Raji (cell line): ENCODE measurements around the gene PTPN4.

Experiments
- POLR2A ChIP-seq: IDR thresholded peaks from 2 replicates; pipeline ENCODE4 v1.6.1; 2011; ENCODE audit warnings: low read depth, low read length, control low read depth; ENCODE audit not compliant: insufficient read depth

Gene PTPN4

DNA sequence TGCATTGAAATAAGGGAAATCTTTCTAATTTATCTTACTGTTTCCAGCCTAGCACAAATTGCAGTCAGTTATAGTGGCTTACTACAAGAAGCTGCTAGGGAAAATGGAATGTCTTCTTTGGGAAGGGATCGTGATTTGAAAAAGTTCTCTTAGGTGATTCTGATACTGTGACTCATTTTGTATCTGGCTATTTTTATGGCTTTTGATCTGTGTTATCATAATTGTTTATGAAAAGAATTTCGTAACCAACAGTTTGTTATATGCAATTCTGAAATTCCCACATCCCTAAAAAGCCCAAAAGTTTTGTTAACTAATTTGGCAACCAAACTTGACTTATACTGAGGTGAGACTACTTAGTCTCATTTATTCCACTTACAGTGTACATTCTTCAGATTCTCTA, 12.4 kb downstream of the PTPN4 start:
- no peak for TF ChIP-seq POLR2A

DNA sequence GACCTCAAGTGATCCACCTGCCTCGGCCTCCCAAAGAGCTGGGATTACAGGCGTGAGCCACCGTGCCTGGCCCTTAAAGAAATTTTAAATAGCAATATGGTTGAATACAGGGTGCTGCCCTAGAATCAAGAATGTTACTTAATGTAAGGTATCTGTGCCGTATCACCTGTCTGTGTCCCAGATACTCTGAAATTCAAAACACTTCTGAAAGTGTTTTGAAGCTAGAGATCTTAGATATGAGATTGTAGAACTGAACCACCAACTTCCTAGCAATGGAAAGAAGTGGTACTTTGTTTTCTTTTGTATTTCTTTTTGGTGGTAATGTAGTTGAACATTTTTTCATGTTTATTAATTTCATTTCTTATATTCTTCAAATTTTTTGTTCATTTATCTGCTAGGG, 13.0 kb downstream of the PTPN4 start:
- TF ChIP-seq POLR2A: no peak

DNA sequence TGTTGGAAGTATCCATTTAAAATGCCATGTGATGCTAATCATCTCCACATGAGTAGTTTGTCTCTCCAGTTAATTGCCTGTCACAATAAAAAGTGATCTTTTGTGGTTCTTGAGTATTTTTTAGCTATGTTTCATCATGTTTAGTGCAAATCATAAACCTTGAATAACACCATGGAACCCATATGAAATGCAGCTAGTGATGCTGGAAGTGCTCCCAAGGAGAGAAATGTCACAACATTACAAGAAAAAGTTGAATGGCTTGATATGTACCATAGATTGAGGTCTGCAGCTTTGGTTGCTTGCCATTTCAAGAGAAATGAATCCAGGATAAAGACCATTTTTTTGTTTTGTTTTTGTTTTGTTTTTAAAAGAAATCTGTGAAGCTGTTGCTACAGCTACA, 14.3 kb downstream of the PTPN4 start:
- no peak for TF ChIP-seq POLR2A

DNA sequence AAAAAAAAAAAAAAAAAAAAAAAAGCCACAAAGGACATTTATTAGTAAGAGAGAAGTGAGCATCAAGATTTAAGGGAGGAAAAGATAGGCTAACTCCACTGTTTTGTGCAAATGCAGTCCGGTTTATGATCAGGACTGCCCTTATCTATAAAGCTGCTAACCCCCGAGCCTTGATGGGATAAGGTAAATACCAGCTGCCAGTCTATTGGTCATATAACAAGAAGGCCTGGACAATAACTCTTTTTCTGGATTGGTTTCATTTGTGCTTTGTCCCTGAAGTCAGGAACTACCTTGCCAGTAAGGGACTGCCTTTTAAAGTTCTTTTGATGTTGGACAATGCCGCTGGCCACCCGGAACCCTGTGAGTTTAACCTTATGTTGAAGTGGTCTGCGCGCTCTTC, 15.4 kb downstream of the PTPN4 start:
- TF ChIP-seq POLR2A: no peak

DNA sequence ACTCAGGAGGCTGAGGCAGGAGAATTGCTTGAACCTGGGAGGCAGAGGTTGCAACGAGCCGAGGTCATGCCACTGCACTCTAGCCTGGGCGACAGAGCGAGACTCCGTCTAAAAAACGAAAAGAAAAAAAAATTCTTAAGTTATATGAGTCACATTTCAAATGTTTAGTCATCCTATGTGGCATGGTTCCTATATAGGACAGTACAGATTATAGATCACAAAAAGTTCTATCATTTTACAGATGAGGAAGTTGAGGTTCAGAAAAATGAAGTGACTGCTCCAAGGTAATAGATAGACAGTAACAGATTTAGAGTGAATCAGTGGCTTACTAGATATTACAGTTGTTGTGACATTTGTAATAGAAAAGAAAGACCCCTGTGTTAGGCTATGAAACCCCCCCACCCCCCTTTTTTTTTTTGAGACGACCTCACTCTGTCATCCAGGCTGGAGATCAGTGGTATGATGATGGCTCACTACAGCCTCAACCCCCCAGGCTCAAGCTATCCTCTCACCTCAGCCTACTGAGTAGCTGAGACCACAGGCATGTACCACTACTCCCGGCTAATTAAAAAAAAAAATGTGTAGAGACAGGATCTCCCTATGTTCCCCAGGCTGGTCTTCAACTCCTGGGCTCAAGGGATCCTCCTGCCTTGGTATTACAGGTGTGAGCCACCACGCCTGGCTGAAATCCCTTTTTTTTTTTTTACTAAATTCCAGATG, 22.7 kb downstream of the PTPN4 start:
- TF ChIP-seq POLR2A: no peak

DNA sequence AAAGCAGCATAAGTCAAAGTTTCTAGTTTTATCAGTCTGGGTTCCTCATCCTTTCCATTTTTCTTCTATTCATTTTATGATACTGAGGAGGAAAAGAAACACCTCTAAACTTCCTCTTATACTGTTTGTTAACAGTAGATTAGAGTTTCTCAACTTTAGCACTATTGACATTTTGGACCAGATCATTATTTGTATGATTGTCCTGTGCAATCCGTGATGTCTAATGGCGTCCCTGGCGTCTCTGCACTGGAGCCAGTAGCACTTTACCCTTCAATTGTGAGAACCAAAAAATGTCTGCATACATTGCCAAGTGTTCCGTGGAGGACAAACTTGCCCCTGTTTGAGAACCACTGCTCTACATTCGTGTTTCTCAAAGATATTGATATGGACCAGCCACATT, 25.2 kb downstream of the PTPN4 start:
- TF ChIP-seq POLR2A: no peak

DNA sequence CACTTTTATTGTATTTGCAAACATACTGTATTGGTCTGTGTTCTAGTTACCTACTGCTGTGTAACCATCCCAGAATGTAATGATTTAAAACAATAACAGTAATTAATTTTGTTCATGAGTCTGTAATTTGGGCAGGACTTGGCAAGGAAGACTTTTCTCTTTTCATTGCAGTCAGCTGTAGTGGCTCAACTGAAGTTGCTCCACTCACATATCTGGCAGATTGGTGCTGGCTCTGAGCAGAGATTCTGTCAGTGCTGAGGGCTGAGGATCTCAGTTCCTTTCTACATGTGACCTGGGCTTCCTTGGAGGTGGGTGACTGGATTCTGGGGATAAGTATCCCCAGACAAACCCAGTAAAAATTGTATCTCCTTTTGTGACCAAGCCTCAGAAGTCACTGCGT, 26.6 kb downstream of the PTPN4 start:
- no peak for TF ChIP-seq POLR2A

DNA sequence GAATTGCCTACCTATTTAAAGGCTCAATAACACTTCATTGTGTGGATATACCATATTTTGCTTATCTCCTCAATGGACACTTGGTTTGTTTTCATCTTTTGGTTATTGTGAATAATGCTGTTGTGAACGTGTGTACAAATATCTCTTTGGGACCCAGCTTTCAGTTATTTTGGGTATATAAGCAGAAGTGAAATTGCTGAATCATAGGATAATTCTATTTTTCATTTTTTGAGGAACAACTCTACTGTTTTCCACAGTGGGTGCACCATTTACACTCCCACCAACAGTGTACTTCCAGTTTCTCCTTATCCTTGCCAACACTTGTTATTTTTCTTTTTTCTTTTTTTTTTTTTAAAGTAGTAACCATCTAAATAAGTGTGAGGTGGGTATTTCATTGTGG, 29.0 kb downstream of the PTPN4 start:
- no peak for TF ChIP-seq POLR2A

DNA sequence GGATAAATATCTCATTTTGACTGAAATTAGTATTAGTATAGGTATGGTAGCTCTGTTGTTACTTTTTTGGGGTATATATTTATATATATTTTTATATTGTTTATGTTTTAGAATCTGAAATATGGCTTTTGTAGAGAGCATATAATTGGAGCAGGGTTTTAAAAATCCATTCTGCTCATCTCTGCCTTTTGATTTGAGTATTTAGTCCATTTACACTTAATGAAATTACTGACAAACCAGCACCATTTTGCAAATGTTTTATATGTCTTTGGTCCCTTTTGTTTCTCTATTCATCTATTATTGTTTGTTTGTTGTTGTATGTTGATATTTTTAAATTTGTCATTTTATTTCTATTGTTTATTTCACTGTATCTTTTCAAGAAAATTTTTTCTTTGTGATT, 30.7 kb downstream of the PTPN4 start:
- no peak for TF ChIP-seq POLR2A

DNA sequence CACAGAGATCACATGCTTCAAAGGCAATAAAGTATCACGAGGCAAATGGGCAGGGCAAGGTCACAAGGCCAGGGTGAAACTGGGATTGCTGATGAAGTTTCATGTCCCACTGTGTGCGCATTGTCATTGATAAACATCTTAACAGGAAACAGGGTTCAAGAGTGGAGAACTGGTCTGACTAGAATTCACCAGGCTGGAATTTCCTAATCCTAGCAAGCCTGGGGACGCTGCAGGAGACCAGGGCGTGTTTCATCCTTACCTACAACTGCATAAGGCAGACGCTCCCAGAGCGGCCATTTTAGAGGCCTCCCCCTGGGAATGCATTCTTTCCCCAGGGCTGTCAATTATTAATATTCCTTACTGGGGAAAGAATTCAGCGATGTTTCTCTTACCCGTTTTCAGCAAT, 33.2 kb downstream of the PTPN4 start:
- TF ChIP-seq POLR2A: no peak

DNA sequence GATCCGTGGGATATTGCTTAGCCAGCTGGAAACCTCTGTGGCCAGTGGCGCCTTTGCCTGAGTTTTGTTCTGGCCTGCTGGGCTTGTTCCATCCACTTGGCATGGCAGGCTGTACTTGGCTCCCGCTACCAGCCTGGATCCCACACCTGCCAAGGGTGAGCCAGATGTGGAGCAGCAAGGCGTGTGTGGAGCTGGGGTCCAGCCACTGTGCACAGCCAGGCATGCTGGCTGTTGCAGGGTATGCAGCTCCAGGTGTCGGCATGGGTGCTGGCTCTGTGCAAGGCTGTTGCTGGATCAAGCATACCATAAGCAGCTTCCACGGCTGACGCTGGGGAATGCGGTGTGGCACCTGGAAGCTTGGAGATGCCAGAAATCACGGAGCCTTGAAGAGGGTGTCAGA, 34.5 kb downstream of the PTPN4 start:
- TF ChIP-seq POLR2A: no peak

DNA sequence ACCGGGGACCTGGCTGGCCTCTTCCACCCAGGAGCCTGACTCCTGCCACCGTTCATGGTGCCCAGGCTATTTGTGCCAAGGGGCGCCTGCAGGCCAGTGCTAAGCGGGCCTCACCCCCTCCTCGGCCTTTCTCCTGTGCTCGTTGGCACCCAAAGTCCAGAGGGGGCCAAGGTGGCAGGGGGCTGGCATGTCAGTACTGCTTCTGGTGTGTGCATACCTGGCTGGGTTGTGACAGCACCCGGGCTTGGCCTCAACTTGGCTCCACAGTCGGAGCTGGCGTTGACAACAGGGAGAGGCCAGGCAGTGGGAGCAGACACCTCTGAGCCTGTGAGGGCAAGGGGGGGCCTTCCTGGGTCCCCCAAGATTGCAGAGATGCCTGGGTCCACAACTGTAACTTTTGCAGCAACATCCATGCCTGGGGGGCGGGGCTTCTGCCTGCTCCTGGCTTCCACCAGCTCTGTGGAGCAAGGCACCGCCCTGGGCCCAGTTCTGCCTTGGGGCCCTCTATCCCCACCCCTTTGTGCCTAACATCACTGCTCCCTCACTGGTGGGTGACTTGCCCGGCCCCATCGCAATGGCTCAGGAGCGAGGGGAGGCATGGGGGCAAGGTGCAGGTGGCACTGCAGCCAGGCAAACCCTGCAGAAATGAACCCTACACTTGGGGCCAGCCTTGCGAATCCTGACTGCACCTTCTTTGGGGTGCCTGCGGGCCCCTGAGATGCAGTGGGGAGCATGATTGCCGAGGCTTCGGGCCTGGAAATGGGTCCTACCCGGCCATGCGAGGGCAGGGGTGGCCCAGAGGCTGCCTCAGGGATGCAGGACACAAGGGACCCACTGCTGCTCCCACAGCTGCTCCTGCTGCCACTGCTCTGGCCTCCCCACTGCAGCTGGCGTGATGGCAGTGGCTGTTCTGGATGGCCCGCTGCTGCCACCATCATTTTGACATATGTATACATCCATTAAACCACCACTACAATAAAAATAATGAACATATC, 35.9 kb downstream of the PTPN4 start:
- no peak for TF ChIP-seq POLR2A

DNA sequence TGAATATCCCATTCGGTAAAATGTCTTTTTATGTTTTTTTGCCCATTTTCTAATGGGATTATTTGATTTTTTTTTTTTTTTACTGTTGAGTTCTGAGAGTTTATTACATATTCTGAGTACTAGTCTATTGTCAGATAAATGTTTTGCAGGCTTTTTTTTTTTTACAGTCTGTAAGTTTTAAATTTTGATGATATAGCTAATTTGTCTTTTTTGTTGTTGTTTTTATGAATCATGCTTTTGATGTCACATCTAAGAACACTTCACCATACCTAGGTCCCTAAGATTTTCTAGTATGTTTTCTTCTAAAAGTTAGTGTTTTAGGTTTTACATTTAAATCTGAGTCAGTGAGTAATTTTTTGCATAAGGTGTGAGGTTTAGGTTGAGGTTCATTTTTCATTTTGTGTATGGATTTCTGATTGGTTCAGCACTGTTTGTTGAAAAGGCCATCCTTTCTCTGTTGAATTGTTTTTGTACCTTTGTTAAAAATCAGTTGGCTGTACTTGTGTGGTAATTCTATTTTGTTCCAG, 40.7 kb downstream of the PTPN4 start:
- TF ChIP-seq POLR2A: no peak

DNA sequence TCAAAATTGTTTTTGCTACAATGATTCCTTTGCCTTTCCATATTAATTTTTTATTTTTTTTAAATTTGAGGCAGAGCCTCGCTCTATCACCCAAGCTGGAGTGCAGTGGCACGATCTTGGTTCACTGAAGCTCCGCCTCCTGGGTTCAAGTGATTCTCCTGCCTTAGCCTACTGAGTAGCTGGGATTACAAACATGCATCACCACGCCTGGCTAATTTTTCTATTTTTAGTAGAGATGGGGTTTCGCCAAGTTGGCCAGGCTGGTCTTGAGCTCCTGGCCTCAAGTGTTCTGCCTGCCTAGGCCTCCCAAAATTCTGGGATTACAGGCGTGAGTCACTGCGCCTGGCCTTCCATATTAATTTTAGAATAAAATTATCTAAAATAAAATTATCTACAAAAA, 41.3 kb downstream of the PTPN4 start:
- TF ChIP-seq POLR2A: no peak

DNA sequence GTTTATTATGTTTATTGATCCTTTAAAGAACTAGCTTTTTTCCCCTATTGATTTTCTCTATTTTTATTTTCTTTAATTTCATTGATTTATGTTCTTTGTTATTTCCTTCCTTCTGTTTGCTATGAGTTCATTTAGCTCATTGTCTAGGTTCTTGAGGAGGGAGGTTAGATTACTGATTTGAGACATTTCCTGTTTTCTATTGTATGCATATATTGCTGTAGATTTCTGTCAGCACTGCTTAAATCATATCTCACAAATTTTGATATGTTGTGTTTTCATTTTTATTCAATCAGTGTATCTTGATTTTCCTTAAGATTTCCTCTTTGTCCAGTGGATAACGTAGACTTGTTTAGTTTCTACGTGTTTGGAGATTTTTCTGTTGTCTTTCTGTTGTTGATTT, 43.4 kb downstream of the PTPN4 start:
- TF ChIP-seq POLR2A: no peak
